Suprapubic skin (tissue), 4 donors: ENCODE measurements around the gene EVA1B.

ENCODE experiments used
- POLR2A ChIP-seq, 2 donors: fragments of 450-650 bp; IDR thresholded peaks; one replicate each; pipeline ENCODE4 v1.6.1; 2017; ENCODE audit warnings: antibody characterized with exemption in 2 of 2, mild to moderate bottlenecking in 2 of 2, moderate library complexity in 2 of 2
- POLR2AphosphoS5 ChIP-seq, 3 donors: sonication (generic); formaldehyde crosslinking; IDR thresholded peaks; one replicate each; pipeline ENCODE4 v1.6.1; 2017; ENCODE audit warnings: antibody characterized with exemption in 3 of 3

GRCh38 chr1:36284517-36284916 is 38.9 kb downstream of the EVA1B start:
- TF ChIP-seq POLR2A (IDR thresholded peaks at IDR 0.05) (no peak), POLR2AphosphoS5 (IDR thresholded peaks at IDR 0.05) (no peak)
